Measurements from ENCODE around the gene MYOC.
"Not testable (repeated sequence)": the region's sequence is repeated elsewhere in the genome, so short reads cannot be mapped to it uniquely, and the experiment has no call there.

Gene MYOC

DNA sequence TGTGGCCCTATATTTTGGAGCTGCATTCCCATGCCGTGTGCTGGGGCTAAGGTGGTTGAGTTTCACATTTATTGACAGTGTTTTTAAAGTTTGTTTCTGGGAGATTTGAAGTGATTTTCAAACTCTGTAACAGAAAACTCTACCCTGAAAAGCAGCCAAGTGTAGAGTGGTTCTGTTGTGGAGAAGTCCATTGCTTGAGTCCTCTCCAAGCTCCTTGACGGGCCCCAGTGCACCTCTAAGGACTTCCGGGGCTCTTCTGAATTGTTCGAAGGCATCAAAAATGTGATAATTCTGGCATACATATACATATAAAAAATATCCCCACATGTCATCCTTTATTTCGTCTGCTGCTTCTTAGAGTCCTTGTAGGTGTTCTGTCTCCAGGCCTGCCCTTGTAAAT is 25.5 kb downstream of the MYOC start:
- no peak for DNase-seq (ENCODE audit: low spot score)
- no peak for TF ChIP-seq CTCF (IDR thresholded peaks at IDR 0.05; ENCODE audit: borderline replicate concordance, control extremely low read depth, extremely low read depth, insufficient read depth, missing control alignments)
- in situ Hi-C loops (cut with MboI; ENCODE audit: low sequenced_read_pairs, unreplicated experiment): no loop called here

- TF ChIP-seq CTCF (IDR thresholded peaks at IDR 0.05; ENCODE audit: borderline replicate concordance, control extremely low read depth, extremely low read depth, insufficient read depth, missing control alignments): no peak
- in situ Hi-C loops (cut with MboI; ENCODE audit: low sequenced_read_pairs, unreplicated experiment): no loop called here
- DNase-seq (ENCODE audit: low spot score): no peak
These were observed 27.3 kb downstream of the MYOC start for GRCh38 chr1:171625225-171625624.

DNA sequence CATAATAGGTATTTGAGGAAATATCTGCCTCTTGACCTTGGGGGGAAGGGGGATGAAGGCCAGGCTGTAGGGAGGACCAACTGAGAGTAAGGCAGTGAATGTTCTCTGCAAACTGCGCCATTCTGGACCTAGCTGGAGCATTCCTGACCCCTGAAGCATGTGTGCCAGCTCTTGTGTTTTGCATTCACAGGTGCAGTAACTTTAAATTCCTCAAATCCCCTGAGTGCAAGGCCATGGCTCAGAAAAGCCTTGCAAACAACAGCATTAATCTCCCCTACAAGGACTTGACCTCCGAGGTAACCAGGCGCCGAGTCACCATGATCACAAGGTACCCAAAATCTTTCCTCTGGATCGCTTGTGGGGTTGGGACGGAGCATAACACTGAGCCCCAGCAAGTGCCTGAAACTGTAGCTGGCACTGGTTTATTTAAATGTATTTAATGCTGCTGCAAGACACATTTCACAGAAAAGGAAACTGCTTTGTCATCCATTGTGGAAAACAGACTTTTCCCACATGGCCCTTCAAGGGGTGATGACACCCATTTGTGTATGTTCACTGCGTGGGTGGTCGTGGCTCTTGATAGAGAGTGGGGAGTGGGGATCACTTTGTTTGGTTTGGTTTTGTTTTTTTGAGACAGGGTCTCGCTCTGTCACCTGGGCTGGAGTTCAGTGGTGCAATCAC is 28.7 kb downstream of the MYOC start:
- in situ Hi-C loops (cut with MboI; ENCODE audit: low sequenced_read_pairs, unreplicated experiment): no loop called here
- no peak for DNase-seq (ENCODE audit: low spot score)
- TF ChIP-seq CTCF (IDR thresholded peaks at IDR 0.05; ENCODE audit: borderline replicate concordance, control extremely low read depth, extremely low read depth, insufficient read depth, missing control alignments): no peak

DNA sequence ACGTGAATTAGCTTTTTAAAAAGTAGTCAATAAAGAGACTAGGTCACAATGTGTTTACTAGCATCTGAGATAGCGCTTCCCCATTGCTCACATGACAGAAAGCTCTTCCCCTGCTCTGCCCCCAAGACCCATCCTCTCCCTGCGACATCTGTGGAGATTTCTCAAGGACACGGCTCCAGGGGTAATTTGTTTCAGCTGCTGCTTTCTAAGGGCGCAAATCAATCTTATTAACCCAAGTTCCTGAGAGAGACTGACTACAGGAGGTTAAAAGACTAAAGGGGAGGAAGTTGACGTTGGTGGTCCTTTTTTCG is 30.4 kb downstream of the MYOC start, which contains the start of gene MYOCOS:
MYOCOS (plus strand) TSS at position 92 of the 311 bp plus-strand sequence. CDS start 1,641 bp downstream, outside the sequence.
- no peak for TF ChIP-seq CTCF (IDR thresholded peaks at IDR 0.05; ENCODE audit: borderline replicate concordance, control extremely low read depth, extremely low read depth, insufficient read depth, missing control alignments)
- no peak for DNase-seq (ENCODE audit: low spot score)

DNA sequence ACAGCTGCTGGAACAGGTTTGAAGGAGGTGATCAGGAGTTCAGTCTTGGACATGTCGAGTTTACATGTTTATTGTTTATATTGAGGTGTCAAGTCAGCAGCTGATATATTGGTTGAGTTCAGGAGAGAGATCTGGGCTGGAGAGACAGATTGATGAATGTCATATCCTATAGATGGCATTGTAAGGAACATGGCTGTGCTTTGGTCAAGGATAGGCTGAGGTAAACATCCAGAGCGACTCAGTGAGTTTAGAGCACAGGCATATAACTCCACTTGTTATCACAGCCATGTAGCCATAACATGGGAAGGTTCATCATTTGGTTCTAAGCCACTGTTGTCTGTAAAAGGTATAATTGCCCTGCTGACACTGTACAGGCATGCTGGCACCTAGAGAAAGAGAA is 35.9 kb downstream of the MYOC start:
- in situ Hi-C loops (cut with MboI; ENCODE audit: low sequenced_read_pairs, unreplicated experiment): no loop called here
- no peak for TF ChIP-seq CTCF (IDR thresholded peaks at IDR 0.05; ENCODE audit: borderline replicate concordance, control extremely low read depth, extremely low read depth, insufficient read depth, missing control alignments)
- DNase-seq (ENCODE audit: low spot score): no peak

More for the DNA sequence above, 30.4 kb downstream of the MYOC start, which contains the start of gene MYOCOS:
- in situ Hi-C loops (cut with MboI; ENCODE audit: low sequenced_read_pairs, unreplicated experiment): no loop called here

- in situ Hi-C loops (cut with MboI; ENCODE audit: low sequenced_read_pairs, unreplicated experiment); DNase-seq (ENCODE audit: low spot score): not testable (repeated sequence)
These were observed 37.2 kb downstream of the MYOC start for GRCh38 chr1:171615122-171615906.

GRCh38 chr1:171613282-171613681 is 39.2 kb downstream of the MYOC start:
- no peak for TF ChIP-seq CTCF (IDR thresholded peaks at IDR 0.05; ENCODE audit: borderline replicate concordance, control extremely low read depth, extremely low read depth, insufficient read depth, missing control alignments)
- in situ Hi-C loops (cut with MboI; ENCODE audit: low sequenced_read_pairs, unreplicated experiment): no loop called here
- no peak for DNase-seq (ENCODE audit: low spot score)
